ENCODE results near the gene APC.
"Not testable (repeated sequence)": the region's sequence is repeated elsewhere in the genome, so short reads cannot be mapped to it uniquely, and the experiment has no call there.

Gene APC

DNA sequence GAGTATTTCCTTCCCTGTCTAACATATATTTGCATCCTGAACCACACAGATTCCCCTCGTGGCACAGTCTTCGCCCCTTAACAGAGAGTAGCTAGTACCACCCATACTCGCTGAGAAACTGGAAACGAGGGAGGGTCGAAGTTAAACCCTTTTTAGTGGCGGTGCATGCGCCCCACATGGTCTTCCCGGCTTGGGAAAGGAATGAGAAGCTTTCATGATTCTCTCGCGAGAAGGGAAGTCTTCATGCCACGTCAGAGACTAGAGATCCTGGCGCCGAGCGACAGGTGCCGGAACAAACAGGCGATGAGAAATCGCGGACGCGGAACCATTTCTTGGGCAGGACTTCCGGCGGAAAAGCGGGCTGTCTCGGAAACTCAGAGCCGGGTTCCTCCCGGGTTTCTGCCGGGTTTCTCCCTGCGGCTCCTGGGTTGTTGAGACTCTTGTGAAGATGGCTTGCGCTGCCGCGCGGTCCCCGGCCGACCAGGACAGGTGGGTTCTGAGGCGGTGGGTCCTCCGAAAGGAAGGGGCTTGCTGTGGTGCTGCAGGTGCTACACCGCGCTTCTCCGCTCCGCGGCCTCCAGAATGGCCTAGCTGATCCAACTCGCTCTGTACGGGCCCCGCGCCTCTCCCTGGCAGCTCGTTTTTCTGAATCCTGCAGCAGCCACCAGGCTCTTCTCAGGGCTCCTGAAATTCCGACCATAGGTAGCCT lies 123.4 kb downstream of the APC start, which contains the start of gene SRP19:
SRP19 (plus strand) TSS at position 359 of the 709 bp plus-strand sequence; CDS start at position 449, 90 bp downstream.
- peak; percentile 88 for DNase-seq

DNA sequence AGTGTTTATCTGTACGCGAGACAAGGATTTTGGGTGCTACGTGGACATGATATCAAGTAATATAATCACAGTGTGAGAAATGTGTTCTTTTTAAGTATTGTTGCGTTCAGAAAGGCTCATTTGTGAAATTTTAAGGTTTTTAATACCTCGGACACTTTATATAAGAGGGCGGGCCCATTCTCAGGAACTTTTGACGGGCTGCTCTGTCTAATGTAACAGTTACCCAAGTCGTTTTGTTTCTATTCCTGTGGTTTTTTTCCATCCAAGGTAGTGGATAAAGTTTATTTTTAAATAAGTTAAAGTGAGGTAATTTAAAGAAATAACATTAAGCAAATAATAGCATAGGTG lies 123.9 kb downstream of the APC start:
- no peak for DNase-seq

DNA sequence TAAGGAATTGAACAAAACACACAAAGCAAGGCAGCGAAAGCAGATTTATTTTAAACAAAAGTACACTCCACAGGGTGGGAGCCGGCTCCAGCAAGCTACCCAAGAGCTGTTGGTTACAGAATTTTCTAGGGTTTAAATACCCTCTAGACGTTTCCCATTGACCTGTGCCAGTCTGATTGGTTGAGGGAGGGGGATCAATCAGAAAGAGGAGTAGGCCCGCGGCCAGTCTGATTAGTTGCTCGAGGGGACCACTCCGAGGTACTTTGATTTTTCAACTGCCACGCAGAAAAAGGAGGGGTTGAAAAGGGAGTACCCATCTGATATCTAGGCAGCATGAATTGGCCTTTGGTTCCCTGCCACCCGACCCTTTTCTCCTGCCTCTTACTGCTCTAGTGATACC lies 124.4 kb downstream of the APC start:
- DNase-seq = no peak

DNA sequence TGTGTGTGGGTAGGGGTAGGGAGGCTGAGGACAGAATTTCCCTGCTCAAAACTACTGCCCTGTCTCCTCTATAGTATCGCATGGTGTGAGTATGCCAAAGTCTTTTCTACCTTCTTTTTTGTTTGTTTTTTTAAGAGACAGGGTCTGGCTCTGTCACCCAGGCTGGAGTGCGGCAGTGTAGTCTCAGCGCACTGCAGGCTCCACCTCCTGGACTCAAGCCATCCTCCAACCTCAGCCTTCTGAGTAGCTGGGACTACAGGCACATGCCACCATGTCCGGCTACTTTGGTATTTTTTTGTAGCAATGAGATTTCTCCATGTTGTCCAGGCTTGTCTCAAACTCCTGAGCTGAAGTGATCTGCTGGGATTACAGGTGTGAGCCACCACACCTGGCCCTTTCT lies 125.9 kb downstream of the APC start:
- no peak for DNase-seq

DNA sequence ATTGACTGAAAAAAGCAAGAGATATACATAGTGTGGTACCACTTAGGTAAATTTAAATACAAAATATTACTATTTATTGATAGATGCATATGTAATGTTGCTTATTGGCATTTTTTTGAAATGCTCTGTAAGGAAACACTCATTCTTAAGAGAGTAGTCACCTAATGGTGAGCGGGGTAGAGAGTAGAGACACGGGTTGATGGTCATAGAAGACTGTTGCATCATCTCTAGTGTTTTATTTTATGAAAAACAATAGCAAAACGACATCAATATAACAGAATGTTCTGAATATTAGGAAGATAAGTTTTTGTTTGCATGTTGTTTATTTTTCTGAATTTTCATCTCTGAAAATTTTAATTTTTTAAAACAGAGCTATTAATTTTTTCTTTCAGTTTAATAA lies 127.4 kb downstream of the APC start:
- DNase-seq = no peak

GRCh38 chr5:112866739-112867138 lies 129.1 kb downstream of the APC start:
- no peak for DNase-seq

DNA sequence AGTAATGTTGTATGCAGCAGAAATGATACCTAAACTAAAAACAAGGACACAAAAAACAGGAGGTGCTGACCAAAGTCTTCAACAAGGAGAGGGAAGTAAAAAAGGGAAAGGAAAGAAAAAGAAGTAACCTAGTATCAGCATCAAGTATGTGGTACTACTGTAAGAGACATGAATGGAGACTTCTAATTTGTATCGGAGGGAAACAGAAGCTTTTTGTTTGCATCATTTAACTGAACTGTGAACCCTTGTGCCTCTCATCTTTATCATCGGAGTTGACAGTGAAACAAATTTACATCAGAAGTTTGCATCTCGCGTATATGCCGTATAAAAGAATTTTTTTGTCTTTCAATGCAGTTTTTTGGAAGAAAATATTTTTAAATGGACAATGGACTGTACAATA lies 129.7 kb downstream of the APC start:
- no peak for DNase-seq

DNA sequence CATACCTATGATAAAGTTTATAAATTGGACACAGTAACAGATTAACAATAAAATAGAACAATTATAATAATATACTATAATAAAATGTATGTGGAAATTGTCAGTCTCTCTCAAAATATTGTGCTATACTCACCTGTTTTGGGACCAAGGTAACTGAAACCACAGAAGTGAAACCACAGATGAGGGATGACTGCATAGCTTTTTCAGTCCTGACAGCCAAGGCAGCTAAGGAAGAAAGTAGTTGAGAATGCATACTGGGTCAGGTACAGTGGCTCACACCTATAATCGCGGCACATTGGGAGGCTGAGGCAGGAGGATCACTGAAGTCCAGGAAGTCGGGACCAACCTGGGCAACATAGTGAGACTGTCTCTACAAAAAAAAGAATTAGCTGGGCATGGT lies 132.3 kb downstream of the APC start:
- DNase-seq = no peak

GRCh38 chr5:112870966-112871365 lies 133.3 kb downstream of the APC start:
- DNase-seq = no peak

- no peak for DNase-seq
These were observed 138.7 kb downstream of the APC start for GRCh38 chr5:112876362-112876761.

- no peak for DNase-seq
These were observed 140.4 kb downstream of the APC start for GRCh38 chr5:112878101-112878500.

DNA sequence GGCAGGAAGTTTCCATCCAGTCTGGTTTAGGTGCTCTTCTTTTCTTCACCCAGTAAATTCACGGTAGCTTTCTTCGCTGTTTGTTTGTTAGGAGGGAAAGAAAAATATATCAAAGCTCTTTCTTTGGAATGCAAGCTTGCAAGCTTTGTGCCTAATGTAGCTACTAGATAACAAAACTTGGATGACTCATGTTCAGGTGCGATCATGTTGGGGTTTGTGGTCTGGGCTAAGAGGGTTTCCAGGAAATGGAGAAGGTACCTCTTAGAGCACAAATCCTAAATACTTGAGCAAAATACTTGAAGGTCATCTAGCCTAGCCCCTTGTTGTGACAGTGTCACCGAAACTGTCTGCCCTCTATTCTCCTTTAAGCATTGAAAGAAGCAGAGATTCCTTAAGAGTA lies 141.1 kb downstream of the APC start:
- DNase-seq = peak; percentile 47

GRCh38 chr5:112880219-112880964 lies 142.7 kb downstream of the APC start:
- DNase-seq = no peak

DNA sequence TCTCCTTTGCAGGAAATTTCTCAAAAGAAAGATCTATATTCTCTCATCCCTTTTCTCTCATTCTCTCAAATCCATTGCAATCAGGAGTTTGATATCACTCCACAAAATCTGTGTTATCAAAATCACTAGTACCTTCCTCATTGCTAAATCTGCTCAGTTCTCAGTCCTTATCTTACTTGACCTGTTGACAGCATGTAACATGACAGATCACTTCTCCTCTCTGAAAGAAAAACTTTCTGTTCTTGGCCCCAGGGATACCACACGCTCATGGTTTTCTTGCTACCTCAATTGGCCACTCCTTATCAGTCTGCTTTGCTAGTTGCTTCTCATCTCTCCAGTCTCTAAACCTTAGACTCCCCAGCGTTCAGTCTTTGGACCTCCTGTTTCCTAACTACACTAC lies 145.5 kb downstream of the APC start:
- DNase-seq = no peak

DNA sequence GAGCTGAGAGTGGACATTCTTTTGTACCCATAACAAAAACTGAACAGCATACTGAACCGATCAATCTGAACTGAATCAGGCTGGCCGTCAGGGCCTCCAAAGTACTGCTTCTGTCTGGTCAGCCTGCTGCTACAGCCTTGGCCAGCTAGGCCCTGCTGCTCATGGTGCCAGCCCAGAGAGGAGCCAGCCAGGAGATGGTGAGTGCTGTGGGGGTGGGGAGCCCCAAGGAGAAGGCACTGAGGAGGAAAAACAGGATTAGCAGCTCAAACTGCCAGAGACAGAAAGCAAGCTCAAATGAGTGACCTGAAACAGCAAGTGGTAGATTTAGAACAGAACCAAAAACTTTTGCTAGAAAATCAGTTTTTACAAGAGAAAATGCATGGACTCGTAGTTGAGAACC lies 147.3 kb downstream of the APC start:
- DNase-seq = no peak

DNA sequence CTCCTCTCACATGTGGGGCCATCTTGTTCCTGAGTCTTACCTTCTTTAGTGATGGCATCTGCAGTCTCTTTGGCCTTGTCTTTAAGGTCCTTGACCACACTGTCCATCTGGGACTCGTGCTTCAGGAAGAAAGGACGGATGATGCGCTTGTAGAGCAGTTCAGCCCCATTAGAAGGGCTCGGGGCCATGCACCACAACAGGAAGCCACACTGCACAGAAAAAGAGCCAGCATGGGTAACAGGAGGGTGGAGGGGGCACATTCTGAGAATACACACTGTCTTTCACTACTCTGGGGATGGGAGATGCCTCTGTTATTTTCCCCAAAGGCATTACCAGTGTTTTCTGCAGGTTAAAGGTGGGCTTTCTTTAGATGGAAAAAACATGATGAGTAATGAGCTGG lies 149.3 kb downstream of the APC start:
- DNase-seq = no peak

- not testable (repeated sequence) for DNase-seq
These were observed 154.4 kb downstream of the APC start for GRCh38 chr5:112892066-112892465.

DNA sequence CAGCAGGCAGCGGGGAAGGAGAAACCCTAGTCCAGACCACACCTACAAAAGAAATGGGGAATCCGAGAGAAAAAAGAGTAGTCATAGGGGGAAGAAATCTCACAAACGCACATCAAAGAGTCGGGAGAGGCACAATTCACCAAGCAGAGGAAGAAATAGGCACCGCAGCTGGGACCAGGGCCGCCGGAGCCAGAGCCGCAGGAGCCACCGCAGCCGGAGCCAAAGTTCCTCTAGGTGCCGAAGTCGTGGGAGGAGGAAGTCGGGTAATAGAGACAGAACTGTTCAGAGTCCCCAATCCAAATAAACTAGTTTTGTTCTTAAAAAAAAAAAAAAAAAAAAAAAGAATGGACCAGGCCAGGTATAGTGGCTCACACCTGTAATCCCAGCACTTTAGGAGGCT lies 155.1 kb downstream of the APC start:
- DNase-seq = no peak

- DNase-seq = no peak
These were observed 158.0 kb downstream of the APC start for GRCh38 chr5:112895682-112896081.
